HG02884 (cell line): ENCODE results near the gene DIRAS1.
A peak's percentile ranks its signal among the peaks of the same experiment; 100 is the strongest.
"Not testable (repeated sequence)": the region's sequence is repeated elsewhere in the genome, so short reads cannot be mapped to it uniquely, and the experiment has no call there.

Experiments
- ATAC-seq: cut with Tn5 transposase; IDR thresholded peaks from one replicate; pipeline ENCODE4 v1.9.1; 2021; ENCODE audit warnings: mild to moderate bottlenecking, moderate library complexity; ENCODE audit not compliant: unreplicated experiment

Gene DIRAS1

GRCh38 chr19:2679439-2679838 lies 41.7 kb downstream of the DIRAS1 start:
- no peak for ATAC-seq

- ATAC-seq = not testable (repeated sequence)
These were observed 42.2 kb downstream of the DIRAS1 start for GRCh38 chr19:2678948-2679347.

- ATAC-seq = peak; percentile 53
These were observed 43.0 kb downstream of the DIRAS1 start for GRCh38 chr19:2678044-2678671.

GRCh38 chr19:2676823-2677222 lies 44.3 kb downstream of the DIRAS1 start:
- ATAC-seq = no peak

- ATAC-seq = no peak
These were observed 45.3 kb downstream of the DIRAS1 start for GRCh38 chr19:2675892-2676291.

GRCh38 chr19:2670217-2670616 lies 51.0 kb downstream of the DIRAS1 start:
- no peak for ATAC-seq

- no peak for ATAC-seq
These were observed 52.9 kb downstream of the DIRAS1 start for GRCh38 chr19:2668175-2668763.

- not testable (repeated sequence) for ATAC-seq
These were observed 53.8 kb downstream of the DIRAS1 start for GRCh38 chr19:2667349-2667748.

GRCh38 chr19:2666344-2666994 lies 54.7 kb downstream of the DIRAS1 start:
- no peak for ATAC-seq

- ATAC-seq = no peak
These were observed 56.1 kb downstream of the DIRAS1 start for GRCh38 chr19:2665103-2665502.
